ENCODE results near the gene RBKS. TPM values are rescaled to one million over a fixed set of nuclear protein-coding genes. Genes with fewer than 3 reads are reported as not detected.

Gene RBKS
- total RNA-seq, 1 donor from 2014 or later, result 1.2 TPM

DNA sequence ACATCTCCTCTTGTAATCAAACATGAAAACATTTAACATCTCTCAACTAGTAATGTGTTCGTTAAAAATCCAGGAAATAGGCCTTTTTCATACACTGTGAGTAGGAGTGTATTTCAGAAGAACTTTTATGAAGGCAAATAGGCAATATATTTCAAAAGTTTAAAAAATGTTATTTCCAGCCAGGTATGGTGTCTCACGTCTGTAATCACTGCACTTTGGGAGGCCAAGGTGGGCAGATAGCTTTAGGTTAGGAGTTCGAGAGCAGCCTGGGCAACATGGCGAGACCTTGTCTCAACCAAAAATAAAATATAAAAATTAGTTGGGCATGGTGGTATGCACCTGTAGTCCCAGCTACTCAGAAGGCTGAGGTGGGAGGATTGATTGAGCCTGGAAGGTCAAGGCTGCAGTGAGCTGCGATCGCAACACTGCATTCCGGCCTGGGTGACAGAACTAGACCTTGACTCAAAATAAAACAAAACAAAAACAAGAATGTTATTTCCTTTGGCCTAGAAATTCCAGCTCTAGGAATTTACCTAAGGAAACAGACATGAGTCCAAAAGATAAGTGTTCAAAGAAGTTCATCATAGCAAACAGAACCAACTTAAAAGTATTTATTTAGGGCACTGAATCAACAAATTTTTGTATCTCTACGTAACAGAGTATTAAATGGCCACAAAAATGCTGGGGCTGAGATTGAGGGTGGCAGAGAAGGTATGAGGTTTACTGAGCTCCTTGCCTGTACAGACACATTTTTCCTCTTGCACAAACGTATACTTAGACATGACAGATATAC is 14.9 kb downstream of the RBKS start:
- no peaks in the 10 kb centered on the region for H3K36me3 Mint-ChIP-seq (ENCODE audit: unreplicated experiment)
- peaks cover 2% of the 10 kb centered on the region for H3K9me3 Mint-ChIP-seq (ENCODE audit: unreplicated experiment)
- H3K4me1 Mint-ChIP-seq (ENCODE audit: low read depth, unreplicated experiment), result no peaks in the 10 kb centered on the region
- no peak overlapping the region for H3K27ac Mint-ChIP-seq (ENCODE audit: unreplicated experiment)
- H3K27me3 Mint-ChIP-seq (ENCODE audit: unreplicated experiment), result no peaks in the 10 kb centered on the region
- TF ChIP-seq, protein P1, sequence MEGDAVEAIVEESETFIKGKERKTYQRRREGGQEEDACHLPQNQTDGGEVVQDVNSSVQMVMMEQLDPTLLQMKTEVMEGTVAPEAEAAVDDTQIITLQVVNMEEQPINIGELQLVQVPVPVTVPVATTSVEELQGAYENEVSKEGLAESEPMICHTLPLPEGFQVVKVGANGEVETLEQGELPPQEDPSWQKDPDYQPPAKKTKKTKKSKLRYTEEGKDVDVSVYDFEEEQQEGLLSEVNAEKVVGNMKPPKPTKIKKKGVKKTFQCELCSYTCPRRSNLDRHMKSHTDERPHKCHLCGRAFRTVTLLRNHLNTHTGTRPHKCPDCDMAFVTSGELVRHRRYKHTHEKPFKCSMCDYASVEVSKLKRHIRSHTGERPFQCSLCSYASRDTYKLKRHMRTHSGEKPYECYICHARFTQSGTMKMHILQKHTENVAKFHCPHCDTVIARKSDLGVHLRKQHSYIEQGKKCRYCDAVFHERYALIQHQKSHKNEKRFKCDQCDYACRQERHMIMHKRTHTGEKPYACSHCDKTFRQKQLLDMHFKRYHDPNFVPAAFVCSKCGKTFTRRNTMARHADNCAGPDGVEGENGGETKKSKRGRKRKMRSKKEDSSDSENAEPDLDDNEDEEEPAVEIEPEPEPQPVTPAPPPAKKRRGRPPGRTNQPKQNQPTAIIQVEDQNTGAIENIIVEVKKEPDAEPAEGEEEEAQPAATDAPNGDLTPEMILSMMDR (IDR thresholded peaks at IDR 0.05; ENCODE audit: partially characterized antibody, unreplicated experiment), result no peak
- DNase-seq, result no peak
- no peak overlapping the region for H3K4me3 Mint-ChIP-seq (ENCODE audit: unreplicated experiment)

DNA sequence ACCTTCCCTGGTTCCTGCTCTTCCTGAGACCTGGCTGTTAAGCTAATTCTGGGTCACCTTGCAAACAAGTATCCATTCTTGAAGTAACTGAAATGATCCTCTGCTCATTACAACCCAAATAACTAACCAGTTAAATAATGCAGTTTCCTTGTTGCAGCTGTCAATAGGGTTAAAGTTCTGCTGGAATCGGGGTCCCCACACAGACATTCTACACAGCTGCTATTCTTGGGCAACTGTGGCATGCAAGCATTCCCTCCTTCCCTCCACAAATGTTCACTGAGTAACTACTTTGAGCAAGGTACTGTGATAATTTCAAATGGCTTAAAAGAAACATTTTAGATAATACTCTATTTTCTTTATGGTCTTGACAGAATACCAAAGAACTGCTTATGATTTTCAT is 17.1 kb downstream of the RBKS start:
- Mint-ChIP-seq H3K36me3 (ENCODE audit: unreplicated experiment) (no peaks in the 10 kb centered on the region), H3K9me3 (ENCODE audit: unreplicated experiment) (peaks cover 2% of the 10 kb centered on the region), H3K4me3 (ENCODE audit: unreplicated experiment) (no peak overlapping the region), H3K27ac (ENCODE audit: unreplicated experiment) (no peak overlapping the region), H3K27me3 (ENCODE audit: unreplicated experiment) (no peaks in the 10 kb centered on the region), H3K4me1 (ENCODE audit: low read depth, unreplicated experiment) (no peaks in the 10 kb centered on the region)
- TF ChIP-seq, protein P1 (IDR thresholded peaks at IDR 0.05; ENCODE audit: partially characterized antibody, unreplicated experiment), result no peak
- DNase-seq, result no peak

DNA sequence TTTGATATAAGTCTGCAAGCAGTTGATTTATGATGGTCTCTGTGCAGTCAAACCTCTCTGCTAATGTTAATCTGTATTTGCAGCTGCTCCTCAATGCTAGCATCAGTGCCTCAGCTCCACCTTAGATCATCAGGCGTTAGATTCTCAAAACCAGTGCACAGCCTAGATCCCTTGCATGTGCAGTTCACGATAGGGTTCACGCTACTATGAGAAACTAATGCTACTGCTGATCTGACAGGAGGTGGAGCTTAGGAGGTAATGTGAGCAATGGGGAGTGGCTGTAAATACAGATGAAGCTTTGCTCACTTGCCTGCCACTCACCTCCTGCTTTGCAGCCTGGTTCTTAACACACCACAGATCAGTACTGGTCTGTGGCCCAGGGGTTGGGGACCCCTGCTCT is 18.4 kb downstream of the RBKS start:
- no peaks in the 10 kb centered on the region for H3K36me3 Mint-ChIP-seq (ENCODE audit: unreplicated experiment)
- H3K27ac Mint-ChIP-seq (ENCODE audit: unreplicated experiment), result no peak overlapping the region
- no peak for DNase-seq
- H3K27me3 Mint-ChIP-seq (ENCODE audit: unreplicated experiment), result peaks cover 2% of the 10 kb centered on the region
- H3K4me3 Mint-ChIP-seq (ENCODE audit: unreplicated experiment), result no peak overlapping the region
- peaks cover 2% of the 10 kb centered on the region for H3K9me3 Mint-ChIP-seq (ENCODE audit: unreplicated experiment)
- TF ChIP-seq, protein P1 (IDR thresholded peaks at IDR 0.05; ENCODE audit: partially characterized antibody, unreplicated experiment), result no peak
- no peaks in the 10 kb centered on the region for H3K4me1 Mint-ChIP-seq (ENCODE audit: low read depth, unreplicated experiment)

DNA sequence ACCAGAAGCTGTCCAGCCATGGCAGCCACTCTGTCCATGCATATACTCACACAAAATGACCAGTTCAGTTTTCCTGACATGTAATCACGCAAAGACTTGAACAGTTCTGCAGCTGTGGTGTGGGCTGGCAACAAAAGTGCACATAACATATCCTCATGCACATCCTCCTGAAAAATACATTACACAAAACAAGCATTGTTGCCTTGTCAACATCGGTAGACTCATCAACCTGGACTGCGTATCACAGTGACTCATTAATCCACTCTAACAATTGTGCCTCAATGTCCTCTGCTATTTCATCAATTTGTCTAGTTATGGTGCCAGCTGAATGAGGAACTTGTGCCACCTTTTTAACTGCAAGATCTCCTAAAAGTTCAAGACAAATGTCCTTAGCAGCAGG is 19.5 kb downstream of the RBKS start:
- H3K4me1 Mint-ChIP-seq (ENCODE audit: low read depth, unreplicated experiment), result no peaks in the 10 kb centered on the region
- H3K27me3 Mint-ChIP-seq (ENCODE audit: unreplicated experiment), result peaks cover 2% of the 10 kb centered on the region
- TF ChIP-seq, protein P1 (IDR thresholded peaks at IDR 0.05; ENCODE audit: partially characterized antibody, unreplicated experiment), result no peak
- peaks cover 2% of the 10 kb centered on the region for H3K9me3 Mint-ChIP-seq (ENCODE audit: unreplicated experiment)
- H3K27ac Mint-ChIP-seq (ENCODE audit: unreplicated experiment), result no peak overlapping the region
- no peak overlapping the region for H3K4me3 Mint-ChIP-seq (ENCODE audit: unreplicated experiment)
- no peak for DNase-seq
- no peaks in the 10 kb centered on the region for H3K36me3 Mint-ChIP-seq (ENCODE audit: unreplicated experiment)

DNA sequence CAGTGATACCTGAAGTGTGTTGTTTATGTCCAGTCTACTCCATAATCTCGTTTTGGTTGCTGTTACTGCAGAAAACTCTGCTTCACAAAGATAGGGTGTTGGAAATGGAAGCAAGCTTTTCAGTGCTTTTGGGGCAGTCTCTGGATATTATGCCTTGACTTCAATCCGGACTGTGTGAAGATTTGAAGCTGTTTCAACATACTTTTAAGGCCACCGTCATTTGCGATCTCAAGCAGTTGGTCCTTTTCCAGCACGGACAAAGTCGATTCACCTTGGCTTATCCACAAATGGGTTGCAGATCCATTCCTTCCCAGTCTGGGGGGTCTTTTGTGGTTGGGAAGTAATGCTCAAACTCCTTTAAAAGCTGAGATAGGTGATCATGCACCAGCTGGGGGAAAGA is 20.4 kb downstream of the RBKS start:
- H3K27me3 Mint-ChIP-seq (ENCODE audit: unreplicated experiment), result peaks cover 2% of the 10 kb centered on the region
- no peaks in the 10 kb centered on the region for H3K36me3 Mint-ChIP-seq (ENCODE audit: unreplicated experiment)
- no peaks in the 10 kb centered on the region for H3K9me3 Mint-ChIP-seq (ENCODE audit: unreplicated experiment)
- no peak for DNase-seq
- no peak overlapping the region for H3K27ac Mint-ChIP-seq (ENCODE audit: unreplicated experiment)
- no peak overlapping the region for H3K4me3 Mint-ChIP-seq (ENCODE audit: unreplicated experiment)
- TF ChIP-seq, protein P1 (IDR thresholded peaks at IDR 0.05; ENCODE audit: partially characterized antibody, unreplicated experiment), result no peak
- H3K4me1 Mint-ChIP-seq (ENCODE audit: low read depth, unreplicated experiment), result no peaks in the 10 kb centered on the region

Measured in glutamatergic neuron (in vitro differentiated cells).